Activated T-helper 9 cell treated with anti-CD3 and anti-CD28 coated beads, Interleukin-2, amount 50 U/mL, for 16 hours (primary cell): ENCODE measurements around the gene TRIM28.
"Not testable (repeated sequence)": the region's sequence is repeated elsewhere in the genome, so short reads cannot be mapped to it uniquely, and the experiment has no call there.

Experiments used
- DNase-seq: peaks from one replicate; pipeline ENCODE4 v3.0.0-alpha.2; 2020; ENCODE audit warnings: low read depth

Gene TRIM28

DNA sequence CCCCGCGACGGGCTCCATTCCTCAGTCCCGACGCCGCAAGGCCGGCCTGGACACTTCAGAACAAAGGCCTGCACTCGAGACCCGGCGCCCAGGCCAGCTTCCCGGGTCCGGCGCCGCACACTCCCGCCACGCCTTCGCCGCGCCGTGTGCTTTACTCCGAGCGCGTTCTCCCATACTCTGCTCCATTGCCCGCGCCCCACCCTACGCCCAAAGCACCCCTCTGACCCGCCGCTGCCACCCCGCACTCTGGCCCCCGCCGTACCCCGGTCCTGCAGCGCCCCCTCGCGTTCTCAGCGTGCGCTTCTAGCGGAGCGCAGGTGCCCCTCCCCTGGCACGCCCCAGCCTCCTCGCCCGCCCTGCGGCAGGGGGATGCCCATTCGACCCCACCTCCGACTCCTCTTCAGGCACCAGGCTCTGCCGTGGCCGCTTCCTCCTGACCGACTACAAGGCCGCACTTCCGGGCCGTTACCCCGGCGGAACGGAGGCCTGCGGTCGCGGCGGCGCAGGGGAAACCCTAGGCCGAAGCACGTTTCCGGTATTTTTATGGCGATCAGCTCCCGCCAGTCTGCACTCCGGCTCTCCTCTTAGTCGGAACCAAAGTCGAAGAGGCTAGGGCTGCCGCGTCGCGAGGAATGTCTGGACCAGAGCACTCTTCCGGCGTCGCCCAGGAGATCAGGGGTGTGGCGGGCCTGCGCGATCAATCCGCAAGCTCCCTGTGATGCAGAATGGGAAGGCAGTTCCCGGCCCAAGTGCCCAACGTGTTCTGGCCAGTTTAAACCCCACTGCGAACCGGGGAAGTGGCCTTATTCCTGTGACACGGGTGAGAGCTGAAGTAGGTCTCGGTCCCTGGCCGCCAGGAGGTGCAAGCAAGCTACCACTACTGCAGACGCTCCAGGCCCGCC, 24.3 kb upstream of the TRIM28 start, which contains the start of gene ZBTB45:
ZBTB45 (minus strand) TSS at position 456 of the 902 bp plus-strand sequence. CDS start 2,137 bp downstream, outside the sequence.
- DNase-seq, result peak; percentile 80

DNA sequence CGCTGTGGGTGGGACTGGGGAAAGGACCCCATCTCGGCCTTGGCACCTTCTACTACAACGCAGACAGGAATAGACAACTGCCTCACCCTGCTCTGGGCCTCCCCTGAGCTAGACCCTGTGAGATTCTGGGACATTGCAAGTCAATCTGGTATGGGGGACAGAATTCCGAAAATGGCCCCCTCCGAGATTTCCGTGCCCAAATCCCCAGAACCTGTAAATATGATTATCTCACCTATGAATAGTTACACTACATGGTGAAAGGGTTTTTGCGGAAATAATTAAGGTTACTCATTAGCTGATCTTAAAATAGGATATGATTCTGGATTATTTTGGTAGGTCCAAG, 23.6 kb upstream of the TRIM28 start:
- no peak for DNase-seq

DNA sequence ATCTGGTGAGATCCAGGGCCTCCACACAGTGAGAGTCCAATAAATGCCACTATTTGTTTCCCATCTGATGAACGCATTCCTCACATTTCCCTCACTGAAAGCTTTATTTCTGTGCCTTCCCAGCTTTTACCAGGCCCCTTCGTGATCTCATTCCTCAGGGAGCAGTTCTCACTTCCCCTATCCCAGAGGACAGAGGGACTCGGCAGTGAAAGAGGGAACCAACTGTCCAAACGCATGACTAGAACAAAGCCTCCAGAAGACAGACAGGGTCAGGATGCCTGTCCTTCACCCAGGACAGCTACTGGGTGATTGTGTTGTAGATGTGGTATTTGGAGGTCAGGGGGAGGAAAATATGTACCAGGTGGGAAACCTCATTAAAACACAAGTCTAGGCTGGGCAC, 22.2 kb upstream of the TRIM28 start:
- DNase-seq, result no peak

DNA sequence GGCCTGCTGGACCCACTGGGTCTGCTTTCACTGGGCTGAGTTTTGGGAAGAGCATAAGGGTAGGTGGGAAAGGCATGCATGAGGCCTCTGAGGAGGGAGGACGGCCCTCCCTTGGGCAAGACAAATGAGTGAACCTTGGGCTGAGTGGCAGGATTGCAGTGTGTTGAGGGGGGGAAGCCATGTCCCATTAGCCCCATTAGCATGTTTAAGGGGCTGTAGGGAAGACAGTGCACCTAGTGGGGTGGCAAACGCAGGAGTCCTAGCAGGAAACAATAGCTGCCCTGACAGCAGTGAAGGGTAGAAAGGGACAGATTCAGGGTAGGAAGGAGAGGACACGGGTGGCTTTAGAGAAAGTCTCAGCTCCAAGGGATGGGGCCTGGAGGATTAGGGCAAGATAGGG, 21.2 kb upstream of the TRIM28 start:
- no peak for DNase-seq

DNA sequence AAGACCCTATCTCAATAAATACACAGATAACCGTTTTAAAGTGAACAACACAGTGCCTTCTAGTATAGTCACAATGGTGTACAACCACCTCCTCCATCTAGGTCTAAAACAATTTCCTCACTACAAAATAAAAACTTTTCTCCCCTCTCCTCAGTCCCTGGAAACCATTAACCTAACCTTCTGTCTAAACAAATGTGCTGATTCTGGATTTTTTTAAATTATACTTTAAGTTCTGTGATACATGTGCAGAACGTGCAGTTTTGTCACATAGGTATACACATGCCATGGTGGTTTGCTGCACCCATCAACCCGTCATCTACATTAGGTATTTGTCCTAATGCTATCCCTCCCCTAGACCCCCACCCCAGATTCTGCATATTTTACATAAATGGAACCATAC, 14.5 kb upstream of the TRIM28 start:
- no peak for DNase-seq

DNA sequence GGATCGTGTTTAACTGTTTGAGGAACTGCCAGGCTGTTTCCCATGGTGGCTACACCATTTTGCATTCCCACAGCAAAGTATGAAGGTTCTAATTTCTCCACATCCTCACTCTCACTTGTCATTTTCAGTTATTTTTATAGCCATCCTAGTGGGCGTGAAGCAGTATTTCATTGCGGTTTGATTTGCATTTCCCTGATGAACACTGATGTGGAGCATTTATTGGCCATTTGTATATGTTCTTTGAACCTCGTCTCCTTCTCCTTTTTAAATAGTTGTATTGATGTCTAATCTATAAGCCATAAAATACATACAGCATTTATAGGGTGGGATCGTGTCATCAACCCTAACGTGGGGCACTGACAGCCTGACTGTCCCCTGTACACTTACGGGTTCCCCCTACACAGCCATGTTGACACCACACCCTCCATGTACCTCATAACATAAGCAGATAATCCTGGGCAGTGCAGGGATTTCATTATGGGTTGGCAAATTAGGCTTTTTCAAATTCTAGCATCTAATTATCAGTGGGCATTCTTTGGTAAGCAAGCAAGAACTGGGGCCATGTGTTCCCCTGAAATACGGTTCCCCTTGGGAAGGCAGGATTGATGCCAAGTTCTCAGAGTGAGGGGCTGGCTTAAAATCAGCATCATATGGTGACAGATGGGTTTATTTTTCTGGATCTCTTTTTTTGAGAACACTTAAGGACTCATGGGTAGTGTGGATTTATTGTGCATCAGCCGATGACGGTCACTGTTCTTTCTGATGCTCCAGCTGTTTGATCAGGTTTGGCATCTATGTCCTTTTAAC, 12.6 kb upstream of the TRIM28 start:
- no peak for DNase-seq

DNA sequence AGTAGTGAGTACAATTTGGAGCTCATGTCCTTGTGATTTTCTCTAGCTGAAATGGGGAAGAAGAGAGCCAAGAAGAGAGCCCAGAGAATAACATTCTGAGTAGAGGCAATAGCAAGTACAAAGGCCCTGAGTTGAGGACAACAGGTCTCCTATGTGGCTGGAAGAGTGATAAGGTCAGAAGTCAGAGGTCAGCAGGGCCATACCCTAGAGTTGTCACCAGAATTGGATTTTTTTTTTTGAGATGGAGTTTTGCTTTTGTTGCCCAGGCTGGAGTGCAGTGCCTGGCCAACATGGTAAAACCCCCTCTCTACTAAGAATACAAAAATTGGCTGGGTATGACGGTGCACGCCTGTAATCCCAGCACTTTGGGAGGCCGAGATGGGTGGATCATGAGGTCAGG, 8.0 kb upstream of the TRIM28 start:
- no peak for DNase-seq

DNA sequence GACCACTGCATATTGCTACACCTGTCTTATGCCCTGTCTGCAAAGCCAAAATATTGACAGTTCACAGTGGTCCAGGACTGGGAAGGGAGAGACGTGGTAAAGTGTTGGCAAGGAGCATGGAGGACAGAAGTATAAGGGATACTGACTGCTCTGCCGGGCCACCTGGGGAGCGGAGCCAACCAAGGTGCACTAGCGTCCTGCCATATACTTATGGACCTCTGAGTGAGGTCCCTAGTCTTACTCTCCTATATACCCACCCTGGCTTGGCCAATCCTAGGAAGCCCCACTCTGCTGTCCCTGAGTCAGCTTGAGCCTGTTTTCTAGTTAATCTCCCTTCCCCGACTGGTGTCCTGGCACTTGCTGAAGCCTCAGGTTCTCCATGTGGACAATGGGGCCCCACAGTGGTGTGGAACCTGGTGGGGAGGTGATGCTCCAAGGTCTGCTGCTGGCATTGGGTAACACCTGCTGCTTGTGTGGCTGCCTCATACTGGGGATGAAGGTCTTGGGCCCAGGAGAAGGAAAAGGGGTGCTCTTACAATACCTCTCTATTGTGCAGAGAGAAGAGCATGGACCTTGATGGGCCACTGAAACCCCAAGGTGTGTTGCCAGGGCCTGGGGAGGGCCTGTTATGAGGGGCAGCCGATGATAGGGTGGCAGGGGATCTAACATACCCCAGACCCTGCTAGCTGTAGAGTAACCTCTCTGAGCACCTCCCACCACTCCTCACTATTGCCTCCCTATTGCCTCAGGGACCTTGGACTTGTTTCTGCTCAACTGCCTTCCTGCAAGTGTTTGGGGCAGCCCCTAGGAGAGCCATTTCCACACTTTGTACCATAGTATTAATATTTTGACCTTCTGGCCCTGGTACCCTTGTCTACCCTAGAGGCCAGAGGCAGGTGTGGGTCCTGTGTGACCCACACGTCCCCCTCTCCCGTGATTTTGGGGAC, 6.7 kb upstream of the TRIM28 start:
- no peak for DNase-seq

DNA sequence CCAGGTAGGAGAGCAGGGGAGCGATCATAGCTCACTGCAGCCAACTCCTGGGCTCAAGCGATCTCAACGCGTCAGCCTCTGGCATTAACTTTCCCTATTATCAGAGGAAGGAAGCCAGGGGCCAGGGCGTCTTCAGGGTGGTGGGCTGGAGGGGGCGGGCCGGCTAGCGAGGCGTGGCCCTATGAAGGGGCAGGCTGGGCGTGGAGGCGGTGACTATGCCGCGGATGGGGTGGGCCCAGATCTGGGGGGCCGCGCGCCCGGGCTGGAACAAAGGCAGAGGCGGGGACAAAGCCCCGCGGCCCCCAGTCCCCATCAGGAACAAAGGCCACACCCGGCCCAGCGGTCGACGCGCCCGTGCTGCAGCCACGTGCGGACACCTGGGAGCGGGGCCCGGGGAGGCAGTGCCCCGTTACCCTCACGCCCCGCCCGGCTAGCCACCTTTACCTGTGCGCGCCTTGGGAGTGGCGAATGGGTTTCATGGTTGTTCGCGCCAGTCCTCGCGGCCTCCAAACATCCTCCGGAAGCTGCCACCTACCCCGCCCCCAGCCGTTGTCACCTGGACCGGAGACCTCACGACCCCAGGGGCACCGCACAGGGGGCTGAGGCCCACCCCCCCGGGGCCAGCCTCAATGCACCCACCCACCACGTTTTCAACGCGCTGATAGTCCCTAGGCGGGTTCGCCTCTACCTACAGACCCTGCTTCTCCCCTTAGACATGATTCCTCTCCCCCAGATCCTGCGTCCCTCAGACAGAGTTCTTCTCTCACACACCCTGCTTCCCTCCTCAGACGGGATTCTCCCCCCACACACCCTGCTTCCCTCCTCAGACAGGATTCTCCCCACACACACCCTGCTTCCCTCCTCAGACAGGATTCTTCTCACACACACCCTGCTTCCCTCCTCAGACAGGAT, 5.4 kb upstream of the TRIM28 start:
- no peak for DNase-seq

DNA sequence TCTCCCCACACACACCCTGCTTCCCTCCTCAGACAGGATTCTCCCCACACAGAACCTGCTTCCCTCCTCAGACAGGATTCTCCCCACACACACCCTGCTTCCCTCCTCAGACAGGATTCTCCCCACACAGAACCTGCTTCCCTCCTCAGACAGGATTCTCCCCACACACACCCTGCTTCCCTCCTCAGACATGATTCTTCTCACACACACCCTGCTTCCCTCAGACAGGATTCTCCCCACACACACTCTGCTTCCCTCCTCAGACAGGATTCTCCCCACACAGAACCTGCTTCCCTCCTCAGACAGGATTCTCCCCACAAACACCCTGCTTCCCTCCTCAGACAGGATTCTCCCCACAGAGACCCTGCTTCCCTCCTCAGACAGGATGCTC, 4.7 kb upstream of the TRIM28 start:
- not testable (repeated sequence) for DNase-seq

DNA sequence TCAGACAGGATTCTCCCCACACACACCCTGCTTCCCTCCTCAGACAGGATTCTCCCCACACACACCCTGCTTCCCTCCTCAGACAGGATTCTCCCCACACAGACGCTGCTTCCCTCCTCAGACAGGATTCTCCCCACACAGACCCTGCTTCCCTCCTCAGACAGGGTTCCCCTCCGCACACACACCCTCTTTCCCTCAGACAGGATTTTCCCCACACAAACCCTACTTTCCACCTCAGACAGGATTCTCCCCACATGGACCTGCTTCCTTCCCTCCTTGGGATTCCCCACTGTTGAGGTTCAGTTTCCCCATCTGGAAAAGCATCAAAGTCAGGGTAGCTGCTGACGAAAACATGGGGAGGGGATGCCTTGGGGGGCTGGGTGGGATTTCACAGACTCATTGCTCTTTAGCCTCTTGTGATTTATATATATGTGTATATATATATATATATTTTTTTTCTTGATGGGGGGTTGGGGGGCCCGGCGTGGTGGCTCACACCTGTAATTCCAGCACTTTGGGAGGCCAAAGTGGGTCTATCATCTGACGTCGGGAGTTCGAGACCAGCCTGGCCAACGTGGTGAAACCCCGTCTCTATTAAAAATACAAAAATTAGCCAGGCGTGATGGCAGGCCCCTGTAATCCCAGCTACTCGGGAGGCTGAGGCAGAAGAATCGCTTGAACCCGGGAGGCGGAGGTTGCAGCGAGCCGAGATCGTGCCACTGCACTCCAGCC, 1.1 kb upstream of the TRIM28 start:
- DNase-seq, result not testable (repeated sequence)

DNA sequence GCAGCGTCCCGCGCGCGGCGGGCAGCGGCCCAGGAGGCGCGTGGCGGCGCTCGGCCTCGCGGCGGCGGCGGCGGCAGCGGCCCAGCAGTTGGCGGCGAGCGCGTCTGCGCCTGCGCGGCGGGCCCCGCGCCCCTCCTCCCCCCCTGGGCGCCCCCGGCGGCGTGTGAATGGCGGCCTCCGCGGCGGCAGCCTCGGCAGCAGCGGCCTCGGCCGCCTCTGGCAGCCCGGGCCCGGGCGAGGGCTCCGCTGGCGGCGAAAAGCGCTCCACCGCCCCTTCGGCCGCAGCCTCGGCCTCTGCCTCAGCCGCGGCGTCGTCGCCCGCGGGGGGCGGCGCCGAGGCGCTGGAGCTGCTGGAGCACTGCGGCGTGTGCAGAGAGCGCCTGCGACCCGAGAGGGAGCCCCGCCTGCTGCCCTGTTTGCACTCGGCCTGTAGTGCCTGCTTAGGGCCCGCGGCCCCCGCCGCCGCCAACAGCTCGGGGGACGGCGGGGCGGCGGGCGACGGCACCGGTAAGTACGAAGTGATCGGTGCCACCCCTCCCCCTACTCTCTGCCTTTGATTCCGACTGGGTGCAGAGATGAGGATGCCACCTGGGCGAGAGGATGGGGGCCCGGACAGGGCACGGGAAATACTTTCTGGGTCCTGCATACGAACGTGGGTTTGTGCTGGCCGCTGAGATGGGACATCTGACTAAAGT, 874 bp downstream of the TRIM28 start:
- peak; percentile 69 for DNase-seq

DNA sequence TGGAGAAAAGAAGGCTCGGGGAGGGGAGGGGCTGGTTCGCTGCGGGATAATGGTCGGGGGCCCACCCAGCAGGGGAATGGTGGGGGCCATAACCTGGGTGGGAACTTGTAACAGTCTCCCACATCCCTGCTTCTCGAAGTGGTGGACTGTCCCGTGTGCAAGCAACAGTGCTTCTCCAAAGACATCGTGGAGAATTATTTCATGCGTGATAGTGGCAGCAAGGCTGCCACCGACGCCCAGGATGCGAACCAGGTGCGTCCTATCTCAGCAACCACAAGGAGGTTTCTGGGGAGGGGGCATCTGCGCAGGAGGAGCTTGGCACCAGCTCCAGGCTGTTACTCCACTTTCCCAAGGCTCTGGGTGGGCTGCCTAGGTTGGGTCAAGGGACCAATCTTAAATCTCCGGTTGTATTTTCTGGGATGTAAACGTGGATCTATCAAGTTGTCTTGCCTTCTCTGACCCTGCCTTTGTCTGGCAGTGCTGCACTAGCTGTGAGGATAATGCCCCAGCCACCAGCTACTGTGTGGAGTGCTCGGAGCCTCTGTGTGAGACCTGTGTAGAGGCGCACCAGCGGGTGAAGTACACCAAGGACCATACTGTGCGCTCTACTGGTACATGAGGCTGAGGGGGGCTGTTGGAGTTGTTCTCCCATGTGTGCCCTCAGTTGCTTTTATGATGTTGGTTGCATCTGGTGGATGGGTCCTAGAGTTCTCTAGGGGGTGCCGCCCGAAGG, 1.6 kb downstream of the TRIM28 start:
- no peak for DNase-seq

DNA sequence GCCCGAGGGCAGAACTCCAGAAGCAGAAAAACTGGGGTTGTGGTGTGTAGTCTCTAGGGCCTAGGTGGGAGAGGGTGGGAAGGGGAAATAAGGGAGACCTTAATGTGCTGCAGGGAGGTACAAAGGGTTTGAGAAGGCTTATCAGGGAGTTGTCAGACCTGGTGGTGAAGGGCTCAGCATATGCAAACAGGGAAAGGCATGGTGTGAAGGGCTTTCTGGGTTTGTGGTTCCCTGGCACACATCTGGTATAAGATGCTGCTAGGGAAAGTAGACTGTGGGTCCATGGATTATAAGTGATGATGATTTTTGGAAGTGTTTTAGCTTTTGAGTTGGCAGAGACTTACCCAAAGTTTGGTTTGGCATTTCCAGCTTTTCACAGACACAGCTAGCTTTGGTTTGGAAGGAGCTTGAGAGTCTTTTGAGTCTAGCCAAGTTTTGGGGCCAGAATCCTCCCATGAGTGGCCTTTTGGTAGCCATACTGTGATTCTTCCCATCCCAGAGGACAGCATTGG, 2.2 kb downstream of the TRIM28 start:
- no peak for DNase-seq

DNA sequence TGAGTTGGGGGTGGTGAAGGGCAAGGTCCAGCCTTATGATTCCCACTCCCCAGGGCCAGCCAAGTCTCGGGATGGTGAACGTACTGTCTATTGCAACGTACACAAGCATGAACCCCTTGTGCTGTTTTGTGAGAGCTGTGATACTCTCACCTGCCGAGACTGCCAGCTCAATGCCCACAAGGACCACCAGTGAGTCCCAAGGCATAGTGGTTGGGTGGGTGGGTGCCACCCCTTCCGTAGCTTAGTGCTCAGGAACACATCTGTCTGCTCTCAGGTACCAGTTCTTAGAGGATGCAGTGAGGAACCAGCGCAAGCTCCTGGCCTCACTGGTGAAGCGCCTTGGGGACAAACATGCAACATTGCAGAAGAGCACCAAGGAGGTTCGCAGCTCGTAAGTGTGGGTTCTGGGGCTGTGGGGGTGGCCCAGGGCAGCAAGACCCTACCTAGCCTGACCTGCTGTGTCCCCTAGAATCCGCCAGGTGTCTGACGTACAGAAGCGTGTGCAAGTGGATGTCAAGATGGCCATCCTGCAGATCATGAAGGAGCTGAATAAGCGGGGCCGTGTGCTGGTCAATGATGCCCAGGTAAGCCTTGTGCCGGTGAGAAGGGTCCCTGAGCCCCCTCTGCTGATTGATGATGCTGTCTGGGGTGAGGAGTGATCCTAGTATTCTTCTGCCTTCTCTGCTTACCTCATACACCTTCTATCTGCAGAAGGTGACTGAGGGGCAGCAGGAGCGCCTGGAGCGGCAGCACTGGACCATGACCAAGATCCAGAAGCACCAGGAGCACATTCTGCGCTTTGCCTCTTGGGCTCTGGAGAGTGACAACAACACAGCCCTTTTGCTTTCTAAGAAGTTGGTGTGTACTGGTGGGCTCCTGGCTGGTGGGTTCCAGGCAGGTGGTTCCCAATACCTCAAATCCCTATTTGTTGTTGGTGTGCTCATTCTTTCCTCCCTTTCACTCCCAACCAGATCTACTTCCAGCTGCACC, 3.8 kb downstream of the TRIM28 start:
- DNase-seq, result no peak

DNA sequence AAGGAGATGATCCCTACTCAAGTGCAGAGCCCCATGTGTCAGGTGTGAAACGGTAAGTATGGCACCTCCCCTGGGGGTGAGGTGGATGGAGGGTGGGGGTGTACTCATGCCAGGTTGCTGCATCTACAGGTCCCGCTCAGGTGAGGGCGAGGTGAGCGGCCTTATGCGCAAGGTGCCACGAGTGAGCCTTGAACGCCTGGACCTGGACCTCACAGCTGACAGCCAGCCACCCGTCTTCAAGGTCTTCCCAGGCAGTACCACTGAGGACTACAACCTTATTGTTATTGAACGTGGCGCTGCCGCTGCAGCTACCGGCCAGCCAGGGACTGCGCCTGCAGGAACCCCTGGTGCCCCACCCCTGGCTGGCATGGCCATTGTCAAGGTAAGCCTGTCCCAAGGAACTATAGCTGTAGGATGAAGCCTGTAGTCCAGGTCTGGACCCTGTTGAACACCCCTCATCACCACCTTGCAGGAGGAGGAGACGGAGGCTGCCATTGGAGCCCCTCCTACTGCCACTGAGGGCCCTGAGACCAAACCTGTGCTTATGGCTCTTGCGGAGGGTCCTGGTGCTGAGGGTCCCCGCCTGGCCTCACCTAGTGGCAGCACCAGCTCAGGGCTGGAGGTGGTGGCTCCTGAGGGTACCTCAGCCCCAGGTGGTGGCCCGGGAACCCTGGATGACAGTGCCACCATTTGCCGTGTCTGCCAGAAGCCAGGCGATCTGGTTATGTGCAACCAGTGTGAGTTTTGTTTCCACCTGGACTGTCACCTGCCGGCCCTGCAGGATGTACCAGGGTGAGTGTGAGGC, 5.2 kb downstream of the TRIM28 start:
- DNase-seq, result no peak
